ENCODE measurements around the gene TYMP. TPM values are rescaled to one million over a fixed set of nuclear protein-coding genes. Genes with fewer than 3 reads are reported as not detected.

The TYMP gene
- total RNA-seq, 1 experiment from 2014 or later, result 0.58 TPM

DNA sequence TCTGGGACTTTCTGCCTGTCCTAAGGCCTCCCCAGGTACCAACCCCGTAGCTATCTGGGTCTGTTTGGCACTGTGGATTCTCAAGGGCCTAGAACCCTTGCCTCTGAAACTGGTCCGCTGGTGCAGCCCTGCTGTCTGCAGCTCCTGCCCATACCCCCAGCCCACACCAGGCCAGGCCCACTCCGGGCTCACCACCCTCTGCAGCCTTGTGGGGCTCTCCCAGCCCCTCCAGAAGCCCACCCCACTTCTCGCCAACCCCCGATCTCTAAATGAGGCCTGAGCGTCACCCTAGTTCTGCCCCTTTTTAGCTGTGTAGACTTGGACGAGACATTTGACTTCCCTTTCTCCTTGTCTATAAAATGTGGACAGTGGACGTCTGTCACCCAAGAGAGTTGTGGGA is 20.6 kb upstream of the TYMP start:
- ChIA-PET CTCF (no interaction called here), POLR2A (ENCODE audit: low non-redundant PET) (interaction anchor here (0.6 kb wide), 1 partner anchor 25 kb away, joined by 4 read pairs; the partner anchor contains the start of gene SCO2)
- no TSS peak for BruUV-seq (replicated peaks)
- Histone ChIP-seq H3K27me3 (replicated peaks; ENCODE audit: insufficient read depth, low read depth, low read length, poor library complexity) (no peaks in the 10 kb centered on the region), H3K4me3 (ENCODE audit: low read depth, low read length, poor library complexity, severe bottlenecking) (no peak overlapping the region), H3K36me3 (ENCODE audit: insufficient read depth, low read length, poor library complexity, severe bottlenecking) (no peaks in the 10 kb centered on the region), H3K9me3 (ENCODE audit: low read depth, low read length, poor library complexity, severe bottlenecking) (no peaks in the 10 kb centered on the region), H3K27ac (ENCODE audit: low read depth, low read length, poor library complexity, severe bottlenecking) (no peak overlapping the region), H3K4me1 (ENCODE audit: insufficient read depth, low read length, poor library complexity, severe bottlenecking) (peaks cover 6% of the 10 kb centered on the region)
- no peak for DNase-seq (ENCODE audit: low spot score)
- intact Hi-C loops (cut with micrococcal nuclease; ENCODE audit: unreplicated experiment), result no loop called here
- TF ChIP-seq EZH2 (IDR thresholded peaks at IDR 0.05; ENCODE audit: borderline replicate concordance, low read depth, low read length, poor library complexity, severe bottlenecking), result no peak

DNA sequence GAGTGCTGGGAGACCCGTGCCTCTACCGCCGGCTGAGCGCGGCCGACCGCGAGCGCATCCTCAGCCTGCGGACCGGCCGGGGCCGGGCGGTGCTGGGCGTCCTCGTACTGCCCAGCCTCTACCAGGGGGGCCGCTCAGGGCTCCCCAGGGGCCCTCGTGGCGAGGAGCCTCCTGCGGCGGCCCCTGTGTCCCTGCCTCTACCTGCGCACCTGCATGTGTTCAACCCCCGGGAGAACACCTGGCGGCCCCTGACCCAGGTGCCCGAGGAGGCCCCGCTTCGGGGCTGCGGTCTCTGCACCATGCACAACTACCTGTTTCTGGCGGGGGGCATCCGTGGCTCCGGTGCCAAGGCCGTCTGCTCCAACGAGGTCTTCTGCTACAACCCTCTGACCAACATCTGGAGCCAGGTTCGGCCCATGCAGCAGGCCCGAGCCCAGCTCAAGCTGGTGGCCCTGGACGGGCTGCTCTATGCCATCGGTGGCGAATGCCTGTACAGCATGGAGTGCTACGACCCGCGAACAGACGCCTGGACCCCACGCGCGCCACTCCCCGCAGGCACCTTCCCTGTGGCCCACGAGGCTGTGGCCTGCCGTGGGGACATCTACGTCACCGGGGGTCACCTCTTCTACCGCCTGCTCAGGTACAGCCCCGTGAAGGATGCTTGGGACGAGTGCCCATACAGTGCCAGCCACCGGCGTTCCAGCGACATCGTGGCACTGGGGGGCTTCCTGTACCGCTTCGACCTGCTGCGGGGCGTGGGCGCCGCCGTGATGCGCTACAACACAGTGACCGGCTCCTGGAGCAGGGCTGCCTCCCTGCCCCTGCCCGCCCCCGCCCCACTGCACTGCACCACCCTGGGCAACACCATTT is 19.3 kb upstream of the TYMP start:
- Histone ChIP-seq H3K36me3 (ENCODE audit: insufficient read depth, low read length, poor library complexity, severe bottlenecking) (no peaks in the 10 kb centered on the region), H3K9me3 (ENCODE audit: low read depth, low read length, poor library complexity, severe bottlenecking) (no peaks in the 10 kb centered on the region), H3K4me1 (ENCODE audit: insufficient read depth, low read length, poor library complexity, severe bottlenecking) (peaks cover 10% of the 10 kb centered on the region), H3K4me3 (ENCODE audit: low read depth, low read length, poor library complexity, severe bottlenecking) (no peak overlapping the region), H3K27me3 (replicated peaks; ENCODE audit: insufficient read depth, low read depth, low read length, poor library complexity) (no peaks in the 10 kb centered on the region), H3K27ac (ENCODE audit: low read depth, low read length, poor library complexity, severe bottlenecking) (no peak overlapping the region)
- no peak for DNase-seq (ENCODE audit: low spot score)
- BruUV-seq (replicated peaks), result no TSS peak
- POLR2A ChIA-PET (ENCODE audit: low non-redundant PET), result interaction anchor here (0.6 kb wide), 1 partner anchor 46 kb away, joined by 7 read pairs; no protein-coding TSS in a partner anchor
- CTCF ChIA-PET, result no interaction called here
- intact Hi-C loops (cut with micrococcal nuclease; ENCODE audit: unreplicated experiment), result loop anchor here (10.0 kb wide), 1 partner anchor 56 kb away; the partner anchor contains the start of gene MAPK8IP2
- TF ChIP-seq, protein P1, sequence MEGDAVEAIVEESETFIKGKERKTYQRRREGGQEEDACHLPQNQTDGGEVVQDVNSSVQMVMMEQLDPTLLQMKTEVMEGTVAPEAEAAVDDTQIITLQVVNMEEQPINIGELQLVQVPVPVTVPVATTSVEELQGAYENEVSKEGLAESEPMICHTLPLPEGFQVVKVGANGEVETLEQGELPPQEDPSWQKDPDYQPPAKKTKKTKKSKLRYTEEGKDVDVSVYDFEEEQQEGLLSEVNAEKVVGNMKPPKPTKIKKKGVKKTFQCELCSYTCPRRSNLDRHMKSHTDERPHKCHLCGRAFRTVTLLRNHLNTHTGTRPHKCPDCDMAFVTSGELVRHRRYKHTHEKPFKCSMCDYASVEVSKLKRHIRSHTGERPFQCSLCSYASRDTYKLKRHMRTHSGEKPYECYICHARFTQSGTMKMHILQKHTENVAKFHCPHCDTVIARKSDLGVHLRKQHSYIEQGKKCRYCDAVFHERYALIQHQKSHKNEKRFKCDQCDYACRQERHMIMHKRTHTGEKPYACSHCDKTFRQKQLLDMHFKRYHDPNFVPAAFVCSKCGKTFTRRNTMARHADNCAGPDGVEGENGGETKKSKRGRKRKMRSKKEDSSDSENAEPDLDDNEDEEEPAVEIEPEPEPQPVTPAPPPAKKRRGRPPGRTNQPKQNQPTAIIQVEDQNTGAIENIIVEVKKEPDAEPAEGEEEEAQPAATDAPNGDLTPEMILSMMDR (conservative IDR thresholded peaks at IDR 0.05; ENCODE audit: low read depth, low read length), result no peak
- TF ChIP-seq EZH2 (IDR thresholded peaks at IDR 0.05; ENCODE audit: borderline replicate concordance, low read depth, low read length, poor library complexity, severe bottlenecking), result no peak

DNA sequence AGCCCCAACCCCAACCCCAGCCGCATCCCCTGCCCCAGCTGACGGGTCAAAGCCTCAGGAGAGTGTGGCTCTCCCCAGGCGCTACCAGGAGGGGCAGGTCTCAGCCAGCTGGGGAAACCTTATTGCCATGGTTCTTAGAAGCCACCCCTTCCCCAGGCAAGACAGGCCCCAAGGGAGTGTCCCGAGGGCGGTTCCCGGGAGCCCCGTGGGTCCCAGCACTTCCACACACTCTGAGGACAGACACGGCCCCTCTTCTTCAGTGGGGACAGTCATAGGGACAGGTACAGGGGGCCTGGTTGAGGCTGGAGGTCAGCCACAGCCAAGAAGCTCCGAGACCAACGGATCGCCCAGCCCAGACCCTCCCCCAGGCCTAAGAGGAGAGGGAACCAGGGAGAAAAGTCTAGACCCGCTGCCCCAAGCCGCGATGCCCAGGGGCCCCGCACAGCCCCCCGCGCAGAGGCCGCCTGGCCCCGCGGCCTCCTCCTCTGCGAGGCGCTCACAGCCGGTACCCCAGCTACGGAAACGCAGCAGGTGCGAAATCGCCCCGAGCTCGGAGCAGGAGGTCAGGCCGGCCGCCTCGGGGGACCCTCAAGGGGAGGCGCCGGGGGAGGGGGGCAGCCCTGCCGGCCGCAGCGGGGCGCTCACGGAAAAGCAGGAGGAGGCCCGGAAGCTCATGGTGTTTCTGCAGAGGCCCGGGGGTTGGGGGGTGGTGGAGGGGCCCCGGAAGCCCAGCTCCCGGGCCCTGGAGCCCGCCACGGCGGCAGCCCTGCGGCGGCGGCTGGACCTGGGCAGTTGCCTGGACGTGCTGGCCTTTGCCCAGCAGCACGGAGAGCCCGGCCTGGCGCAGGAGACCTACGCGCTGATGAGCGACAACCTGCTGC is 18.5 kb upstream of the TYMP start:
- Histone ChIP-seq H3K27ac (ENCODE audit: low read depth, low read length, poor library complexity, severe bottlenecking) (no peak overlapping the region), H3K4me3 (ENCODE audit: low read depth, low read length, poor library complexity, severe bottlenecking) (no peak overlapping the region), H3K9me3 (ENCODE audit: low read depth, low read length, poor library complexity, severe bottlenecking) (no peaks in the 10 kb centered on the region), H3K36me3 (ENCODE audit: insufficient read depth, low read length, poor library complexity, severe bottlenecking) (no peaks in the 10 kb centered on the region), H3K4me1 (ENCODE audit: insufficient read depth, low read length, poor library complexity, severe bottlenecking) (peaks cover 10% of the 10 kb centered on the region), H3K27me3 (replicated peaks; ENCODE audit: insufficient read depth, low read depth, low read length, poor library complexity) (no peaks in the 10 kb centered on the region)
- POLR2A ChIA-PET (ENCODE audit: low non-redundant PET), result interaction anchor here (0.6 kb wide), 1 partner anchor 19 kb away, joined by 6 read pairs; the partner anchor contains the start of gene TYMP
- TF ChIP-seq, protein P1 (conservative IDR thresholded peaks at IDR 0.05; ENCODE audit: low read depth, low read length), result no peak
- TF ChIP-seq EZH2 (IDR thresholded peaks at IDR 0.05; ENCODE audit: borderline replicate concordance, low read depth, low read length, poor library complexity, severe bottlenecking), result no peak
- no peak for DNase-seq (ENCODE audit: low spot score)
- intact Hi-C loops (cut with micrococcal nuclease; ENCODE audit: unreplicated experiment), result loop anchor here (10.0 kb wide), 1 partner anchor 57 kb away; the partner anchor contains the start of gene MAPK8IP2
- BruUV-seq (replicated peaks), result no TSS peak
- CTCF ChIA-PET, result interaction anchor here (0.6 kb wide), 1 partner anchor 202 kb away, joined by 3 read pairs; no protein-coding TSS in a partner anchor
